HG02623 (cell line): Measurements from ENCODE around the gene ZDHHC19.
A peak's percentile ranks its signal among the peaks of the same experiment; 100 is the strongest.
"Not testable (repeated sequence)": the region's sequence is repeated elsewhere in the genome, so short reads cannot be mapped to it uniquely, and the experiment has no call there.

Experiments used
- ATAC-seq: cut with Tn5 transposase; IDR thresholded peaks from one replicate; pipeline ENCODE4 v1.9.1; 2021; ENCODE audit warnings: moderate library complexity; ENCODE audit not compliant: unreplicated experiment

Gene ZDHHC19

GRCh38 chr3:196225763-196226364 is 14.7 kb upstream of the ZDHHC19 start:
- ATAC-seq = no peak

GRCh38 chr3:196225086-196225485 is 13.9 kb upstream of the ZDHHC19 start:
- no peak for ATAC-seq

DNA sequence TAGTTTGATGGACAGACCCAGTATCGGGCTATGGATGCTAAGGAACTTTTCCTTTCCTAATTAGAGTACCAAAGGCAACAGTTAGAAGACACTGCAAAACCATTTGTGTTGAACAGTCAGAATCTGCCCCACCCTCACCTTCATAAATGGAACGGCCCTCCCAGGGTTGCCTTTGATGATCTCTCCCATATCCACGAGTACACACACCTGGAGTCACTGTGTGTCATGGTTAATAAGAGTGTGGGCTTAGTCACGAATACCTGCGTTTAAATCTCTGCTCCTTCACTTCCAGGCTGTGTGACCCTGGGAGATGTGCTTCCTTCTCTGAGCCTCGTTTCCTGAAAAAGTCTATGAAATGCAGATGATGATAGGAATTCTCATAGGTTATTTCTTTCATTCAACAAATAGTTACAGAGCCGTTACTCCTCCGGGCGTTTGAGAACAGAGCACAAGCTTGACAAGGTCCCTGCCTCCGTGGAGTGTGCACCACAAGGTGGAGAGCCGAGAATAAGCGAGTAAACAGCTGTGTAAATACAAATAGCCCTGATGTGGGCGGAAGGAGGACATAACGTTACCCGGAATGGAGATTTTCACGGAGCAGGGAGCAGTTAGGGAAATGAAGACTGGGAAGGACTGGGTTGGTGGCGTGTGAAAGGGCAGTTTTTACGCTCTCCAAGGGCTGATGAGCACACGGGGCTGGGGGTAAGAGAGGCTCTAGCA is 11.8 kb upstream of the ZDHHC19 start:
- ATAC-seq = no peak

- ATAC-seq = no peak
Observed at GRCh38 chr3:196220991-196221390, 9.8 kb upstream of the ZDHHC19 start.

DNA sequence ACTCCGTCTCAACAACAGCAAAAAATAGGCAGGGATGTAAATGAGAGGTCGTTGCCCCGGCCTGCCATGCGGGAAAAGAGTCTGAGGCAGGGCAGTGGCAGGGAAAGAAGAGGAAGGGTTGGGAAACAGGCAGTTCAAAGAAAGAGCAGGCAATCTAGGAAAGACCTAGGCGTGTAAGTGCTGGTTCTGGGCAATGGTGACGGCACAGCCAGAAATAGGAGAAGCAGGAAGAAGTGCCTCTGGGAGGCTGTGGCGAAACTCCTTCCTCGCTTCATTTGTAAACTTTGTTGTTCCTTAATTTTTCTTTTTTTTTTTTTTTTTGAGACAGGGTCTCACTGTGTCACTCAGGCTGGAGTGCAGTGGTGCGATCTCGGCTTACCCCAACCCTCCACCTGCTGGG is 9.4 kb upstream of the ZDHHC19 start:
- no peak for ATAC-seq

- no peak for ATAC-seq
Observed at GRCh38 chr3:196219970-196220311, 8.7 kb upstream of the ZDHHC19 start.

GRCh38 chr3:196219194-196219969 is 8.2 kb upstream of the ZDHHC19 start:
- ATAC-seq = peak; percentile 52

GRCh38 chr3:196218155-196218712 is 7.0 kb upstream of the ZDHHC19 start:
- no peak for ATAC-seq

DNA sequence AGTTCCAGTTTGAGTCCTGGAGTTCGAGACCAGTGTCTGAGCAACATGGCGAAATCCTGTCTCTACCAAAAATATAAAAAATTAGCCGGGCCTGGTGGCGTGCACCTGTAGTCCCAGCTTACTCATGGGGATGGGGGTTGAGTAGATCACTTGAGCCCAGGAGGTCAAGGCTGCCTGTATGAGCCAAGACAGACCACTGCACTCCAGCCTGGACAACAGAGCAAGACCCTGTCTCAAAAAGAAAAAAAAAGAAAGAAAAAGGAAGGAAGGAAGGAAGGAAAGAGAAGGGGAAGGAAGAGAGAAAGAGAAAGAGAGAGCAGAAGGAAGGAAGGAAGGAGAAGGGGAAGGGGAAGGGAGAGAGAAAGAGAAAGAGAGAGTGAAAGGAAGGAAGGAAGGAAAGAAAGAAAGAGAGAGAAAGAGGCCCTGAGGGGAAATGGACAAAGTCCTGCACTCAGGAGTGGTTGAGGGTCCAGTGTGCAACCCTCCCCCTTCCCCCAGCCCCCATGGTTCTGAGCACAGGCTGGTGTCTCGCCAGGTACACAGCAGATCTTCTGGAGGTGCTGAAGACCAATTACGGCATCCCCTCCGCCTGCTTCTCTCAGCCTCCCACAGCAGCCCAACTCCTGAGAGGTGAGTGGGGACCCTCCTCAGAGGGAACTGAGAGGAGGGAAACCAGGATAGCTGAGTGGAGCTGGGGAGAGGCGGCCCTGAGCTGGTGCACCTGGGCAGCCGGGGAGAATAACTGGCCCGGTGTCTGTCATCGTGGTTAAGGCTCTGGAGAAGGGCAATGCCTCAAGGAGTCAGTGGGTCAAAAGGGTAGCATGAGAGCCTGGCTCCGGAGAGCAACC is 6.3 kb upstream of the ZDHHC19 start:
- ATAC-seq = no peak

DNA sequence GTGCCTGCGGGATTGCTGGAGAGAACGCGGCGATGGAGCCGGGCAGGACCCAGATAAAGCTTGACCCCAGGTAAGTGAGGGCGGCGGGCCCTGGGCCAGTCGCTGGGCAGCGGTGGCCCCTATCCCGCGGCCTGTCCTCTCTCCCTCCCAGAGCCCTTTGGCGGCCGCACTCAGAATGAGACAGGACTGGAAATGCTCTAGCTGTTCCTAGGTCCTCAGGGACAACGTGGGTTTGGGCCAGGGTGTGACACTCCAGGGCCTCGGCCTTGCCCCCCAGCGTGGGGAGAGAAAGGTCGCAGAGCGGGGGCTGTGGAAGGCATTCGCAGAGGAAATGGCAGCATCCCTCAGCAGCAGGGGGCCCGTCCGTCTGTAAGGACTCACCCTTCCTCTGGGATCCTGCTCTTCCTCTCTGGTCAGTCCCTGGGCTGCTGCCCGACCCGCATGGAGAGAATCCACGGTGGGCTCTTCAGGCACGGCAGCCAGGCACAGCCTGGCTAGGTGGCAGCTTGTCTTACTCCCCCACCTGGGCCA is 5.5 kb upstream of the ZDHHC19 start:
- ATAC-seq = no peak

- no peak for ATAC-seq
Observed at GRCh38 chr3:196216089-196216564, 4.9 kb upstream of the ZDHHC19 start, which contains the start of gene SLC51A. Gene SLC51A, plus strand, starts transcription at chr3:196216534. Its CDS starts 179 bp downstream, at chr3:196216713.

- ATAC-seq = no peak
Observed at GRCh38 chr3:196215493-196216020, 4.4 kb upstream of the ZDHHC19 start.

- ATAC-seq = no peak
Observed at GRCh38 chr3:196214783-196215441, 3.7 kb upstream of the ZDHHC19 start.

DNA sequence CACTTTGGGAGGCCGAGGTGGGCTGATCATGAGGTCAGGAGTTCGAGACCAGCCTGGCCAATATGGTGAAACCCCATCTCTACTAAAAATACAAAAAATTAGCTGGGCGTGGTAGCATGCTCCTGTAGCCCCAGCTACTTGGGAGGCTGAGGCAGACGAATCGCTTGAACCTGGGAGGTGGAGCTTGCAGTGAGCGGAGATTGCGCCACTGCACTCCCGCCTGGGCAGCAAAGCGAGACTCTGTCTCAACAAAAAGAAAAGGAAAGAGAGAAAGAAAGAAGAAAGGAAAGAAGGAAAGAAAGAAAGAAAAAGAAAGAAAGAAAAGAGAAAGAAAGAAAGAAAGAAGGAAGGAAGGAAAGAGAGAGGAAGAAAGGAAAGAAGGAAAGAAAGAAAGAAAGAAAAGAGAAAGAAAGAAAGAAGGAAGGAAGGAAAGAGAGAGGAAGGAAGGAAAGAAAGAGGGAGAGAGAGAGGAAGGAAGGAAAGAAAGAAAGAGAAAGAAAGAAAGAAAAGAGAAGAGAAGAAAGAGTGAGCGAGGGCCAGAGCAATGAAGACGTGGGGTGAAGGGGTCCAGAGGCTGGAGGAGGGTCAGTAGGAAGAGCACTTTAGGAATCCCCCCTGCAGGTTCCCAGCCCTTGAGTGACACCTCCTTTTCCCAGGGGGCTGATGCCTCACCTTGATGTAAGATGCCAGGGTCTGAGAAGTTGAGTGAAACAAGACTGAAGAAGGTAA is 1.1 kb downstream of the ZDHHC19 start:
- not testable (repeated sequence) for ATAC-seq

GRCh38 chr3:196208942-196209695 is 2.1 kb downstream of the ZDHHC19 start:
- no peak for ATAC-seq

DNA sequence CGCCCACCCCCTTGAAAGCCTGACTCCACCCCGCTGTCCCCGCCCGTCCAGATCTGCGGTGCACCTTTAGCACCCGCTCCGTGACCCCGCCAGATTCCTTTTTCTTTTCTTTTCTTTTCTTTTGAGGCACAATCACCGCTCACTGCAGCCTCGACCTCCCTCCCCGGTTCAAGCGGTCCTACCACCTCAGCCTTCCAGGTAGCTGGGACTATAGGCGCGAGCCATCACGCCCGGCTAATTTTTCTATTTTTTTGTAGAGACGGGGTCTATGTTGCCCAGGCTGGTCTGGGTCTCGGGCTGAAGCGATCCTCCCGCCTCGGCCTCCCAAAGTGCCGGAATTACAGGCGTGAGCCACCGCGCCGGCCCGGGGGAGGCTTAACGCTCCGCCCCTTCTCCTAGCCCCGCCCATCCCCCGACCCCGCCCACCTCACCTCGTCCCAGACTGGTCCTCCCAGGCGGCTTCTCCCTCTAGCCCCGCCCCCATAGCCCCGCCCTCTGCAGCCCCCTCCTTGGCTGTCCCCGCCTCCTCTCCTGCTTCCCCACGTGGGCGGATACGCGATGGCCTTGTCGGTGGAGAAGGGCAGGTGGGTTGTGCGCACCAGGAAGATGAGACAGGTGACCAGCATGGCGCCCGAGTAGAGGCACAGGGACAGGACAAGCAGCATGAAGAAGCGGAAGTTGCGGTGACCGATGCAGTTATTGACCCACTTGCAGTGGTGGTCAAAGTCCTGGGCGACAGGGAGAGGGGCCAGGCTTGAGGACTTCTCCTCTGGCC is 3.2 kb downstream of the ZDHHC19 start:
- no peak for ATAC-seq

DNA sequence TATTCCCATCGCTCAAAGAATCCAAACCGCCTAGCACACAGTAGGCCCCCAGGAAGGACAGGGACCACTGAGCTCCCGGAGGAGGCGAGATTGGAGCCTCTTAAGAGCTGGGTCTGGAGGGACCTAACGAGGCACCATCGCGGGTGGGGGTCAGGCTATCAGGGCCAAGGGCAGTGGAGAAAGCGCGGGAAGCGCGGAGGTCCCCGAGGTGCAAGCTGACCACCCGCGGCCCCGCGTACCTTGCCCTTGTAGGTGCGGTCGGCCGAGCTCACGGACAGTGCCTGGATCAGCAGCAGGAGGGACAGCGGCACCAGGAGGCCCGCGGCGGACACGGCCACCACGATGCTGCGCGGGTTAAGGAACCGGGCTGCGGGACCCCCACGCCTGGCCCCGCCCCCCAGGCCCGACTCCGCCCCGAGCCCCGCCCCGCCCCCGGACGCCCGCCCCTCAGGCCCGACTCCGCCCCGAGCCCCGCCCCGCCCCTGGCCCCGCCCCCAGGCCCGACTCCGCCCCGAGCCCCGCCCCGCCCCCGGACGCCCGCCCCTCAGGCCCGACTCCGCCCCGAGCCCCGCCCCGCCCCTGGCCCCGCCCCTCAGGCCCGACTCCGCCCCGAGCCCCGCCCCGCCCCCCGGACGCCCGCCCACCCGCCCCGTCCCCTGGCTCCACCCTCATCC is 3.9 kb downstream of the ZDHHC19 start:
- no peak for ATAC-seq
